Body of pancreas (tissue), 4 donors: ENCODE data around the gene HSD17B4. TPM values are rescaled to one million over a fixed set of nuclear protein-coding genes. Genes with fewer than 3 reads are reported as not detected.
"Not testable (repeated sequence)": the region's sequence is repeated elsewhere in the genome, so short reads cannot be mapped to it uniquely, and the experiment has no call there.

Experiments used
- ATAC-seq: fragments of 150-250 bp; one replicate; pipeline ENCODE4 v1.9.1; 2016
- DNase-seq, 4 donors: peaks; one replicate each; pipeline ENCODE4 v3.0.0-alpha.2; 2019
- H3K27ac ChIP-seq, 4 donors: fragments of 200-600 bp; sonication (generic); 1 replicate in 3 of 4; 2 replicates in 1 of 4; pipeline versions ENCODE4 v1.5.1 to v1.6.1; 2016 to 2019; ENCODE audit warnings: mild to moderate bottlenecking in 1 of 4, mixed read lengths in 1 of 4, moderate library complexity in 1 of 4
- H3K27me3 ChIP-seq, 2 donors: fragments of 200-600 bp; sonication (generic); one replicate each; pipeline ENCODE4 v1.6.0; 2016; ENCODE audit warnings: mild to moderate bottlenecking in 1 of 2
- H3K36me3 ChIP-seq, 2 donors: fragments of 200-600 bp; sonication (generic); replicated peaks in 1 of 2; 2 replicates each; pipeline ENCODE4 v1.5.1; 2016; ENCODE audit warnings: low read depth in 2 of 2; ENCODE audit not compliant: insufficient read depth in 1 of 2
- H3K4me1 ChIP-seq: fragments of 200-600 bp; sonication (generic); one replicate; pipeline ENCODE4 v1.6.0; 2016
- H3K4me3 ChIP-seq, 2 donors: fragments of 200-600 bp; sonication (generic); 1 replicate in 1 of 2; 2 replicates in 1 of 2; pipeline ENCODE4 v1.5.1; 2016 to 2019
- H3K9me3 ChIP-seq, 3 donors: fragments of 200-600 bp; sonication (generic); 1 replicate in 2 of 3; 2 replicates in 1 of 3; pipeline ENCODE4 v1.5.1; 2016
- CTCF ChIP-seq, 7 experiments: fragments of 450-650 bp in 4 of 7; fragments of 200-600 bp in 3 of 7; sonication (generic) in 3 of 7; IDR thresholded peaks; one replicate each; pipeline ENCODE4 v1.5.1; 2016 to 2019; ENCODE audit warnings: antibody characterized with exemption in 7 of 7
- POLR2A ChIP-seq, 3 donors: fragments of 450-650 bp; IDR thresholded peaks; one replicate each; pipeline ENCODE4 v1.6.1; 2016; ENCODE audit warnings: antibody characterized with exemption in 3 of 3, mild to moderate bottlenecking in 2 of 3
- WGBS, 2 donors: methylation state at CpG; one replicate each; pipeline ENCODE4 v1.1.5; 2017; 5-methylcytosine and 5-hydroxymethylcytosine counted together
- intact Hi-C: fragments of 100-400 bp; cut with DNase I; formaldehyde crosslinking; loops from one replicate; pipeline ENCODE4 v1.15.1; 2023
- total RNA-seq, 2 donors: library from RNA; depleted of rRNA; stranded (reverse); fragments of >200 nt; gene quantifications; one replicate each; pipeline ENCODE4 v1.1.0, GENCODE V29; 2016

The HSD17B4 gene
- total RNA-seq, 2 donors from 2014 or later, result 97.2 to 98.6 TPM

GRCh38 chr5:119484884-119485283 is 32.6 kb downstream of the HSD17B4 start:
- peaks cover 0 to 5% of the 10 kb centered on the region in 2 donors for H3K36me3 ChIP-seq
- no peak overlapping the region for H3K27ac ChIP-seq
- ATAC-seq, result no peak
- no peak for DNase-seq
- WGBS, 2 donors, result 96 to 98% methylated on average over 4 of the region's 4 CpGs
- H3K4me3 ChIP-seq, result no peak overlapping the region
- H3K4me1 ChIP-seq, result peaks cover 14% of the 10 kb centered on the region
- TF ChIP-seq POLR2A (IDR thresholded peaks at IDR 0.05), result no peak
- no peak for TF ChIP-seq CTCF (IDR thresholded peaks at IDR 0.05)
- intact Hi-C loops, result no loop called here
- H3K9me3 ChIP-seq, result no peaks in the 10 kb centered on the region
- no peaks in the 10 kb centered on the region for H3K27me3 ChIP-seq

- no peaks in the 10 kb centered on the region for H3K27me3 ChIP-seq
- H3K4me3 ChIP-seq, result no peak overlapping the region
- H3K4me1 ChIP-seq, result no peaks in the 10 kb centered on the region
- intact Hi-C loops, result no loop called here
- peaks cover 6 to 8% of the 10 kb centered on the region in 2 donors for H3K36me3 ChIP-seq
- H3K9me3 ChIP-seq, result peaks cover 0 to 9% (median 0%) of the 10 kb centered on the region in 3 donors
- ATAC-seq (no peak), DNase-seq (no peak)
- no peak overlapping the region for H3K27ac ChIP-seq
- no peak for TF ChIP-seq POLR2A (IDR thresholded peaks at IDR 0.05)
- TF ChIP-seq CTCF (IDR thresholded peaks at IDR 0.05), result no peak
- WGBS, 2 donors, result 61 to 67% methylated on average over 2 of the region's 2 CpGs
These were observed 49.4 kb downstream of the HSD17B4 start for GRCh38 chr5:119501671-119502179.

- ATAC-seq, H3K27me3 ChIP-seq, H3K4me1 ChIP-seq, H3K4me3 ChIP-seq, H3K36me3 ChIP-seq, intact Hi-C loops, H3K27ac ChIP-seq, DNase-seq, H3K9me3 ChIP-seq: not testable (repeated sequence)
- 83 to 96% methylated on average over 4 of the region's 4 CpGs for WGBS, 2 donors
These were observed 51.6 kb downstream of the HSD17B4 start for GRCh38 chr5:119503939-119504338.

- Histone ChIP-seq H3K27ac (no peak overlapping the region), H3K4me3 (no peak overlapping the region), H3K27me3 (no peaks in the 10 kb centered on the region), H3K4me1 (no peaks in the 10 kb centered on the region), H3K9me3 (no peaks in the 10 kb centered on the region), H3K36me3 (peaks cover 12 to 22% of the 10 kb centered on the region in 2 donors)
- intact Hi-C loops, result no loop called here
- no peak for ATAC-seq
- DNase-seq, result no peak
- WGBS, 2 donors, result 89 to 97% methylated on average over 1 of the region's 1 CpG
- no peak for TF ChIP-seq POLR2A (IDR thresholded peaks at IDR 0.05)
- TF ChIP-seq CTCF (IDR thresholded peaks at IDR 0.05), result no peak
These were observed 60.0 kb downstream of the HSD17B4 start for GRCh38 chr5:119512277-119512676.

GRCh38 chr5:119515192-119515591 is 62.9 kb downstream of the HSD17B4 start:
- H3K27ac ChIP-seq, result no peak overlapping the region
- H3K4me1 ChIP-seq, result no peaks in the 10 kb centered on the region
- no peaks in the 10 kb centered on the region for H3K27me3 ChIP-seq
- peaks cover 12 to 18% of the 10 kb centered on the region in 2 donors for H3K36me3 ChIP-seq
- no peak for ATAC-seq
- no peak for TF ChIP-seq CTCF (IDR thresholded peaks at IDR 0.05)
- TF ChIP-seq POLR2A (IDR thresholded peaks at IDR 0.05), result no peak
- no peaks in the 10 kb centered on the region for H3K9me3 ChIP-seq
- no peak for DNase-seq
- intact Hi-C loops, result no loop called here
- 92 to 96% methylated on average over 2 of the region's 2 CpGs for WGBS, 2 donors
- H3K4me3 ChIP-seq, result no peak overlapping the region

- DNase-seq, H3K4me1 ChIP-seq, H3K27me3 ChIP-seq, H3K36me3 ChIP-seq, ATAC-seq, H3K4me3 ChIP-seq, intact Hi-C loops, H3K27ac ChIP-seq, H3K9me3 ChIP-seq: not testable (repeated sequence)
- 85 to 92% methylated on average over 9 to 29 of the region's 30 CpGs for whole genome bisulfite sequencing, 2 donors
These were observed 64.8 kb downstream of the HSD17B4 start for GRCh38 chr5:119517115-119517514.
